GM18907 (cell line): ENCODE results near the gene PYY.
"Not testable (repeated sequence)": the region's sequence is repeated elsewhere in the genome, so short reads cannot be mapped to it uniquely, and the experiment has no call there.

Experiments used
- ATAC-seq: cut with Tn5 transposase; IDR thresholded peaks from one replicate; pipeline ENCODE4 v1.9.1; 2021; ENCODE audit warnings: mild to moderate bottlenecking, moderate library complexity; ENCODE audit not compliant: unreplicated experiment

Gene PYY

GRCh38 chr17:43949781-43950180 lies 4.0 kb downstream of the PYY start:
- no peak for ATAC-seq

- no peak for ATAC-seq
These were observed 7.0 kb downstream of the PYY start for GRCh38 chr17:43946781-43947180.

- ATAC-seq, result no peak
These were observed 8.5 kb downstream of the PYY start for GRCh38 chr17:43945074-43945829.

- no peak for ATAC-seq
These were observed 11.6 kb downstream of the PYY start, which contains the start of gene PPY for GRCh38 chr17:43942051-43942685. Gene PPY, minus strand, starts transcription at chr17:43942476. Its CDS starts 822 bp downstream, at chr17:43941654.

GRCh38 chr17:43940630-43941029 lies 13.1 kb downstream of the PYY start:
- ATAC-seq, result no peak

GRCh38 chr17:43939886-43940285 lies 13.9 kb downstream of the PYY start:
- no peak for ATAC-seq

- ATAC-seq, result not testable (repeated sequence)
These were observed 14.3 kb downstream of the PYY start for GRCh38 chr17:43939452-43939851.

- ATAC-seq, result no peak
These were observed 14.9 kb downstream of the PYY start for GRCh38 chr17:43938838-43939182.

- no peak for ATAC-seq
These were observed 17.3 kb downstream of the PYY start for GRCh38 chr17:43936434-43936833.

- ATAC-seq, result no peak
These were observed 17.8 kb downstream of the PYY start for GRCh38 chr17:43935926-43936261.

GRCh38 chr17:43935204-43935925 lies 18.4 kb downstream of the PYY start:
- ATAC-seq, result no peak

- ATAC-seq, result no peak
These were observed 20.8 kb downstream of the PYY start for GRCh38 chr17:43932923-43933322.

- no peak for ATAC-seq
These were observed 21.4 kb downstream of the PYY start for GRCh38 chr17:43932357-43932756.

- no peak for ATAC-seq
These were observed 22.6 kb downstream of the PYY start for GRCh38 chr17:43931062-43931571.

GRCh38 chr17:43928609-43929008 lies 25.1 kb downstream of the PYY start:
- ATAC-seq, result no peak

- ATAC-seq, result not testable (repeated sequence)
These were observed 25.8 kb downstream of the PYY start for GRCh38 chr17:43927929-43928328.

- ATAC-seq, result no peak
These were observed 26.5 kb downstream of the PYY start for GRCh38 chr17:43927060-43927864.

- no peak for ATAC-seq
These were observed 29.2 kb downstream of the PYY start for GRCh38 chr17:43924558-43924957.

GRCh38 chr17:43920500-43921095 lies 33.1 kb downstream of the PYY start:
- no peak for ATAC-seq

- ATAC-seq, result no peak
These were observed 35.7 kb downstream of the PYY start for GRCh38 chr17:43918026-43918389.
